ENCODE data around the gene HEATR5A.
"Not testable (repeated sequence)": the region's sequence is repeated elsewhere in the genome, so short reads cannot be mapped to it uniquely, and the experiment has no call there.

The HEATR5A gene

GRCh38 chr14:31387091-31387490, 33.3 kb downstream of the HEATR5A start:
- no peak for DNase-seq

DNA sequence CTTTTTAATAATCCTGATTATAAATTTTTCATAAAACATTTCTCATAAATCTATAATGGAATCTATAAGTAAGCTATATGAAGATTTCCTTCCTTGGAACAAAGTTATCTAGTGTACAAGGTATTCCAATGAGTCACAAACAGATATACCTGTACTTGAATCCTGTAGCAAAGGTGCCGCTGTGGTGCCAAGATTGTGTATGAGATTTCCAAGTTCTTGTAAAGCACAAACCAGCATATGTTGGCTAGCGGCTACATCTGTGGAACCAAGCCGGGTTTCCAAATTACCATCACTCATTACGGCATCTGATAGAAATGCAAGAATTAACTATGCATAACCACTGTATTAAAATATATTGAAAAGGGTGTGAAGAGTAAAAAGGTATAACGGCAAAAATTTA, 34.1 kb downstream of the HEATR5A start:
- DNase-seq = no peak

- DNase-seq = no peak
These were observed 38.1 kb downstream of the HEATR5A start for GRCh38 chr14:31382221-31382620.

DNA sequence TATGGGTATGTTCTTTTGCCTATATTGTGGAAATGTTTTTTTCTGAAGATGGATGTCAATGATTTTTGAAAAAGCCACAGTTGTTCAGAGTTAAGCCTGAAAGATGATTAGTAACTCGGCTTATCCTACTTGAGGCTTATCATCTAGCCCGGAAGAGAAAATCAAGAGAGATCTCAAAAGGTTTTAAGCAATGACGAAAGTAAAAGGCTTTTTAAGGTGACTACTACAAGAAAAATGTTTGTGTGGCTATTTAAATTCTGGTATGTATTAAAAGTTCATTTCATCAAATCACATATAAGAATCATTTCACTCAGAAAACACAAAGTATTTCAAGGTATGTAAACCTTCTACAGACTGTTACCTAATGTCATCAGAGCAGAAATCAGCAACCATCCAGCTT, 40.2 kb downstream of the HEATR5A start:
- DNase-seq = no peak

- DNase-seq = not testable (repeated sequence)
These were observed 41.0 kb downstream of the HEATR5A start for GRCh38 chr14:31379125-31379947.

- no peak for DNase-seq
These were observed 42.9 kb downstream of the HEATR5A start for GRCh38 chr14:31377433-31377832.

DNA sequence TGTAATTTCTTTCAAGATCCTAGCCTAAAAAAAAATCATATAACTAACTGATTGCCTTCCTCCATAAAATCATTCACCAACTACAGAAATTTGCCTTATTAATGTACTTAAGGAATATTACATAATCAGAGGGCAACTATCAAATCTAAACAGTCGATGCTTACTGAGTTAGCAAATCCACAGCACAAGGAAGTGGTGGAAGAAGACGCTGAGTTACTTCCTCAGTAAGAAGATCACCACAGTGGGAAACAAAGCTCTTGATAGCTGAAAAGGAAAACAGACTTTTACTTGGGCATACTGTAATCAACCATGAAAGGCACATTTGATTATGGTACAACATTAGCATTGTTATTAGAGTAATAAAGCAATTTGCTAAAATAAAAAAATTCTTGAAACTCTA, 48.7 kb downstream of the HEATR5A start:
- DNase-seq = no peak

GRCh38 chr14:31363331-31364073, 56.8 kb downstream of the HEATR5A start:
- DNase-seq = no peak

DNA sequence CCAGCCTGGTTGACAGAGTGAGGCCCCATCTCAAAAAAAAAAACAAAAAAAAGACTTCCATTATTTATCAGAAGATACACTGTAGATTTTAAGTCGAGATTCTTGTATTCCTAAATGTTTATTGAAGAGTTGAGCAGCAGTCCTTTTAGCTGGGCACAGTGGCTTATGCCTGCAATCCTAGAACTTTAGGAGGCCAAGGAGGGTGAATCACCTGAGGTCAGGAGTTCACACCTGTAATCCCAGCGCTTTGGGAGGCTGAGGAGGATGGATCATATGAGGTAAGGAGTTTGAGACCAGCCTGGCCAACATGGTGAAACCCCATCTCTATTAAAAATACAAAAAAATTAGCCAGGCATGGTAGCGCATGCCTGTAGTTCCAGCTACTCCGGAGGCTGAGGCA, 57.6 kb downstream of the HEATR5A start:
- no peak for DNase-seq

- DNase-seq = not testable (repeated sequence)
These were observed 58.6 kb downstream of the HEATR5A start for GRCh38 chr14:31361761-31362160.

- no peak for DNase-seq
These were observed 59.3 kb downstream of the HEATR5A start for GRCh38 chr14:31360919-31361662.

- no peak for DNase-seq
These were observed 63.1 kb downstream of the HEATR5A start for GRCh38 chr14:31357279-31357678.

DNA sequence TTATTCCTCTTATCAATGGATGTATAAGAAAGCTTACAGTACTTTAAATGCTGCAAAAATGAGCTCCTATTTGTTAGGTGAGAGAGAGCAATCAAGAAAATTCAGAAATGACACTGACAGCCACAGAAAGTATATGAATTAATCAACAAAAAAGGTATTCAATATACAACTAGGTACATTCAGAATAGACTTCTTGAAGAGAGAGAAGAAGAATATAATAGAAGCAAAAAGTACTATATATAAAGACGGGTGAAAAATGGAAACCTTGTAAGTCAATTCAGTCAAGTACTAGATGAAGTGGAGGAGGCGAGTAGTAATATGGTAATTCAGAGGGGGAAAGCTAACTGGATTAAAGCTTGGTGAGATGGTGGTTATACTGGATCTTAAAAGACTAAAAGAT, 74.3 kb downstream of the HEATR5A start:
- no peak for DNase-seq

DNA sequence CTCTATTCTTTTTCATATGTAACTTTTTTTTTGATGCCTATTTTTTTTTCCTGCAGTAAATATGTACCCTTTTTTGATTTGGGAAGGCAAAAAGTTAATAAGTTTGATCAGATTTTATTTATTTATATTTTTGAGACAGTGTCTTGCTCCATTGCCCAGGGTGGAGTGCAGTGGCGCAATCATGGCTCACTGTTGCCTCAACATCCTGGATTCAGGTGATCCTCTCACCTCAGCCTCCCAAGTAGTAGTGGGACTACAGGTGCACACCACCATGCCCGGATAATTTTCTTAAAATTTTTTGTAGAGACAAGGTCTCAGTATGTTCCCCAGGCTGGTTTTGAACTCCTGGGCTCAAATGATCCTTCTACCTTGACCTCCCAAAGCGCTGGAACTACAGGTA, 79.1 kb downstream of the HEATR5A start:
- no peak for DNase-seq

DNA sequence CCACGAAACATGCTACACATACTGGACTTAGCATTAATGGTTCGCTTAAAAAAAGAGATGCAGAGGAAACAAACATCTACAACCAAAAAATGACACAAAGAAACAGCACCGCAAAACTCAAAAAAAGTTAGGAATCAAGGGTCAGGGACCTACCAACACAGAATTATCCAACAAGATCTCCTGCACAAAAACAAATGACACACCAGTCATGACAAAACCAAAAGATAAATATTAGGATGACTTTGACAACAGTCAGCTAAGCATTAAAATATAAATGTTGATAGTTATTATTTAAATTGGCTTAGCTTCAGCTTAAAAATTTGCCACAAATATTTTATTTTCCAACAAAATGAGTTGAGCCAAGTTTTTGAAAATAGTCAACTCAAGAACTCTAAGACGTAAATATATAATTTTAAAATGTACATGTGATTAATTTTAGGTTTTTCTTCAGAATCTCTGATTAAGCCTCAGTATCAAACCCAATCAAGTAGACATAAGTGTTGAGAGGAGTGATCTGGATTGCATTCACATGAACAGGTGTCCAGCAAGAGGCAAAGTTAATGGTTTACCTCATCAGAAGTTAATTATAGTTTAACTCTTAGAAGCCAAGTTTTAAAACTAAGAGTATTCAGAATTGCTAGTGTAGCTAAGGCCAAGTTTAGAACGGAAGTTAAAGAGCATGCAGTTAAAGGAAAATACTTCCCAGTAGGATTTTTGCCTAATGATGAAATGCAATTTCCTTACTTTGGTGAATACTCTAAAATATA, 79.9 kb downstream of the HEATR5A start:
- DNase-seq = no peak

DNA sequence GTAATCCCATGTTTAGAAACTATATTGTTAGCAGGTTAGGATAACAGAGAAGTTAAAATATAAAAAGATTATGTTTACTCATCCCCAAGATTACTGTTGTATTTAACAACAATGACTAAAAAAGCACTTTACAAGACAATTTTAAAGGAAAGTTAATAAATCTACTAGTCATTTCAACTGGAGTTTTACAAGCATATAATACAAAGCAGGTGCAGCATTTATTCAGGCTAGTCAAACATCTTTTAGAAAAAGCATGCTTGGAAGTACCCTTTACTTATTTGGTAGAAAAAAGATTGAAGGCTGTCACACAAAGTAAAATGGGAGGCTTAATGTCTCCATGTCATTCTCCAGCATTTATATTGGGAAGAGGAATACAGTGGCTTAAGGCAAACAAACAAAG, 80.6 kb downstream of the HEATR5A start:
- DNase-seq = no peak

DNA sequence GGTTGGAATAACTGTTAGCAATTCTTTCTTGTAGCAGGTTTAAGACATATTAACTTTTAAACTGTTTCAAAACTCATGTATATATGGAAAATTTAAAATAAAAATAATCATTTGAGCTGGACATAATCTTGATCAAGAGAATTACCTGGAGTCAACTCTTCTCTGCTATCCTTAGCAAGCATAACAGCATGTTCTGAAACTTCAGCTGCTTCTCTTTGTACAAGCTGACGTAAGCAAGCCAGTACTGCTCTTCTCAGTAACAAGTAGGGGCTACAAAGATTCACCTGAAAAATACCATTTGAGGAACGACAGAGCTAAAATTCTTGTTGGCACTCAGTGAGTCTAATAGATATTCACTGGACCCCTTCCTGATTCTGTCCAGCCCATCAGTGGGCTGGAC, 83.0 kb downstream of the HEATR5A start:
- DNase-seq = no peak

- DNase-seq = no peak
These were observed 83.7 kb downstream of the HEATR5A start for GRCh38 chr14:31336646-31337045.

DNA sequence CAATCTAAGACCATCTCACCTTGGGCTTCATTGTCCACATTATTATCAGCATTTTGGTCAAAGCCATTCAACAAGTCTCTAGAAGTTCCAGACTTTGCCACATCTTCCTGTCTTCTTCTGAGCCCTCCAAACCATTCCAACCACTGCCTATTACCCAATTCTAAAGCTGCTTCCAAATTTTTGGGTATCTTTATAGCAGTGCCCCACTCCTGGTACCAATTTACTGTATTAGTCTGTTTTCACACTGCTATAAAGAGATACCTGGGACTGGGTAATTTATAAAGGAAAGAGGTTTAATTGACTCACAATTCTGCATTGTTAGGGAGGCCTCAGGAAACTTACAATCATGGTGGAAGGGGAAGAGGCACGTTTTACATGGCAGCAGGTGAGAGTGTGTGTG, 89.0 kb downstream of the HEATR5A start:
- not testable (repeated sequence) for DNase-seq

DNA sequence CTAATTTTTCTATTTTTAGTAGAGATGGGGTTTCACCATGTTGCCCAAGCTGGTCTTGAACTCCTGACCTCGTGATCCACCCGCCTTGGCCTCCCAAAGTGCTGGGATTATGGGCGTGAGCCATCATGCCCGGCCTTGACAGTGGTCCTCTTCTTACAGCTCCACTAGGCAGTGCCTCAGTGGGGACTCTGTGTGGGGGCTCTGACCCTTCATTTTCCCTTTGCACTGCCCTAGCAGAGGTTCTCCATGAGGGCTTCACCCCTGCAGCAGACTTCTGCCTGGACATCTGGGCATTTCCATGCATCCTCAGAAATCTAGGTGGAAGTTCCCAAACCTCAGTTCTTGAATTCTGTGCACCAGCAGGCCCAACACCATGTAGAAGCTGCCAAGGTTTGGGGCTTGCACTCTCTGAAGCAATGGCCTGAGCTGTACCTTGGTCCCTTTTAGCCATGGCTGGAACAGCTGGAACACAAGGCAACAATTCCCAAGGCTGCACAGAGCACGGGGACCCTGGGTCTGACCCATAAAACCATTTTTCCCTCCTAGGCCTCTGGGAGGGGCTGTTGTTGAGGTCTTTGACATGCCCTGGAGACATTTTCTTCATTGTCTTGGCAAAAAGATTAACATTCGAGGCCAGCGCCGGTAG, 90.4 kb downstream of the HEATR5A start:
- not testable (repeated sequence) for DNase-seq

DNA sequence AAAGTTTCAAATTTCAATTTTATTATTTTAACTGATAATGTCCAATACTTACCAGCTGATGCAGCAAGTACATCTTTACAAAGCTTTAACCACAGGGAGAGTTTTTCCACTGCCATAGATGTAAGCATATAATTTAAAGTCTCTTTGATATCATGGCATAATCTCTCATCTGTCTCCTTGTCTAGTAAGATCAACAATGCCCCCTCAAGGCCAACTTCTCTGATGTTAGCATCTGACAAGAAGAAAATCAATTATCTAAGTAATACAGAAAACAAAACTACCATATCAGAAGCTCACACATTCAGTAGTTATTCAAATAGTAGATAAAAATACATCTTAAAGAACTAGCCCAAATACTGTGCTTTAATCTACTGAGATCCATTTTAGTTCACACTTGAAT, 94.2 kb downstream of the HEATR5A start:
- DNase-seq = no peak

DNA sequence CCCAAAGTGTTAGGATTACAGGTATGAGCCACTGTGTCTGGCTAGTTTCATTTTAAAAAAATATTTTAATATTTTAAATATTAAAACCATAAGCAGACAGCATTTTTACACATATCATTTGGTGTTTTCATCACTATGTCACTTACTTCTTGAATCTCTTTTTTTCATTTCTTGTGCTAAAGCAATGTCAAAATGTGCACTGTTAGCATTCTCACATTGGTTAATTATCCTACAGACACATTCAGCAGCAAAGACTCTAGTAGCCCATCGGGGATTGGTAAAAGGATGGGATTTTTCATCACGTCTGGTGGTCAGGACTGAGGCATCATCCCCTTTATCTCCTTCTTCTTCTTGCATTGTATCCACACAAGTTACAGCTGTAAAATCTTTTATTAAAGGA, 96.9 kb downstream of the HEATR5A start:
- DNase-seq = no peak
